HepG2 (cell line): ENCODE data around the gene THBD.

Source experiments
- CTCF ChIP-seq: sonication (generic); formaldehyde crosslinking; IDR thresholded peaks from 2 replicates; pipeline ENCODE4 v1.5.0; 2020; ENCODE audit warnings: mild to moderate bottlenecking, missing genetic modification reagents, moderate library complexity
- FOSL2 ChIP-seq: sonication (generic); formaldehyde crosslinking; IDR thresholded peaks from 2 replicates; pipeline ENCODE4 v1.4.0; 2020; ENCODE audit warnings: missing genetic modification reagents
- FOXK1 ChIP-seq: sonication (generic); formaldehyde crosslinking; IDR thresholded peaks from 2 replicates; pipeline ENCODE4 v1.4.0; 2020; ENCODE audit warnings: low read depth, missing genetic modification reagents, borderline replicate concordance
- HOXD1 ChIP-seq: sonication (generic); formaldehyde crosslinking; IDR thresholded peaks from 2 replicates; pipeline ENCODE4 v1.5.0; 2020; ENCODE audit warnings: missing genetic modification reagents
- KLF15 ChIP-seq: sonication (generic); formaldehyde crosslinking; IDR thresholded peaks from 2 replicates; pipeline ENCODE4 v1.8.1; 2023; ENCODE audit warnings: borderline replicate concordance, mild to moderate bottlenecking, inconsistent platforms, missing genetic modification reagents, mixed read lengths
- RAD21 ChIP-seq: fragments of 450-650 bp; formaldehyde crosslinking; IDR thresholded peaks from 2 replicates; pipeline ENCODE4 v1.5.0; 2020; ENCODE audit warnings: mild to moderate bottlenecking
- RBM22 ChIP-seq: fragments of 200-400 bp; formaldehyde crosslinking; optimal IDR thresholded peaks from 2 replicates; pipeline ENCODE3; 2017; ENCODE audit warnings: mild to moderate bottlenecking, low read length, moderate library complexity
- SMARCE1 ChIP-seq: fragments of 450-650 bp; IDR thresholded peaks from 2 replicates; pipeline ENCODE4 v1.6.1; 2017; ENCODE audit warnings: borderline replicate concordance
- ZBTB7A ChIP-seq: sonication (generic); formaldehyde crosslinking; IDR thresholded peaks from 2 replicates; pipeline ENCODE4 v1.8.0; 2022; ENCODE audit warnings: mild to moderate bottlenecking, missing genetic modification reagents
- ZNF280B ChIP-seq: sonication (generic); formaldehyde crosslinking; IDR thresholded peaks from 2 replicates; pipeline ENCODE4 v1.5.0; 2020; ENCODE audit warnings: missing genetic modification reagents, mild to moderate bottlenecking, borderline replicate concordance
- ZNF614 ChIP-seq: IDR thresholded peaks from 2 replicates; pipeline ENCODE4 v1.6.1; 2018; ENCODE audit warnings: missing biosample characterization, missing genetic modification reagents, inconsistent platforms, borderline replicate concordance
- ZSCAN5A ChIP-seq: sonication (generic); formaldehyde crosslinking; IDR thresholded peaks from 2 replicates; pipeline ENCODE4 v1.8.0; 2022; ENCODE audit warnings: mild to moderate bottlenecking, missing genetic modification reagents, borderline replicate concordance
- TF ChIP-seq, protein P1 (sequence below): sonication (generic); formaldehyde crosslinking; IDR thresholded peaks from 2 replicates; pipeline ENCODE4 v1.4.0; 2020; ENCODE audit warnings: missing genetic modification reagents

GRCh38 chr20:23085436-23086055 is 36.1 kb upstream of the THBD start:
- TF ChIP-seq KLF15 (CRISPR knock-in tag): no peak
- TF ChIP-seq FOSL2: no peak
- TF ChIP-seq ZNF614 (CRISPR knock-in tag): no peak
- no peak for TF ChIP-seq RAD21 (CRISPR knock-in tag)
- TF ChIP-seq CTCF (CRISPR knock-in tag): no peak
- TF ChIP-seq, protein P1, sequence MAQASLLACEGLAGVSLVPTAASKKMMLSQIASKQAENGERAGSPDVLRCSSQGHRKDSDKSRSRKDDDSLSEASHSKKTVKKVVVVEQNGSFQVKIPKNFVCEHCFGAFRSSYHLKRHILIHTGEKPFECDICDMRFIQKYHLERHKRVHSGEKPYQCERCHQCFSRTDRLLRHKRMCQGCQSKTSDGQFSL: no peak
- TF ChIP-seq ZBTB7A: no peak
- TF ChIP-seq RBM22: no peak
- no peak for TF ChIP-seq ZSCAN5A (CRISPR knock-in tag)
- TF ChIP-seq SMARCE1: no peak
- no peak for TF ChIP-seq FOXK1 (CRISPR knock-in tag)
- no peak for TF ChIP-seq HOXD1 (CRISPR knock-in tag)
- TF ChIP-seq ZNF280B (CRISPR knock-in tag): no peak
